Upper lobe of left lung (tissue), 4 donors: ENCODE measurements around the gene EMID1.

Experiments
- EP300 ChIP-seq, 4 donors: sonication (generic); formaldehyde crosslinking; IDR thresholded peaks; one replicate each; pipeline ENCODE4 v1.5.1; 2017; ENCODE audit warnings: antibody characterized with exemption in 4 of 4, control low read depth in 2 of 4
- POLR2A ChIP-seq, 4 donors: fragments of 450-650 bp; IDR thresholded peaks; one replicate each; pipeline ENCODE4 v1.5.1; 2016 to 2017; ENCODE audit warnings: antibody characterized with exemption in 4 of 4, mild to moderate bottlenecking in 2 of 4
- POLR2AphosphoS5 ChIP-seq, 2 donors: sonication (generic); formaldehyde crosslinking; IDR thresholded peaks; one replicate each; pipeline ENCODE4 v1.5.1; 2017; ENCODE audit warnings: antibody characterized with exemption in 2 of 2

DNA sequence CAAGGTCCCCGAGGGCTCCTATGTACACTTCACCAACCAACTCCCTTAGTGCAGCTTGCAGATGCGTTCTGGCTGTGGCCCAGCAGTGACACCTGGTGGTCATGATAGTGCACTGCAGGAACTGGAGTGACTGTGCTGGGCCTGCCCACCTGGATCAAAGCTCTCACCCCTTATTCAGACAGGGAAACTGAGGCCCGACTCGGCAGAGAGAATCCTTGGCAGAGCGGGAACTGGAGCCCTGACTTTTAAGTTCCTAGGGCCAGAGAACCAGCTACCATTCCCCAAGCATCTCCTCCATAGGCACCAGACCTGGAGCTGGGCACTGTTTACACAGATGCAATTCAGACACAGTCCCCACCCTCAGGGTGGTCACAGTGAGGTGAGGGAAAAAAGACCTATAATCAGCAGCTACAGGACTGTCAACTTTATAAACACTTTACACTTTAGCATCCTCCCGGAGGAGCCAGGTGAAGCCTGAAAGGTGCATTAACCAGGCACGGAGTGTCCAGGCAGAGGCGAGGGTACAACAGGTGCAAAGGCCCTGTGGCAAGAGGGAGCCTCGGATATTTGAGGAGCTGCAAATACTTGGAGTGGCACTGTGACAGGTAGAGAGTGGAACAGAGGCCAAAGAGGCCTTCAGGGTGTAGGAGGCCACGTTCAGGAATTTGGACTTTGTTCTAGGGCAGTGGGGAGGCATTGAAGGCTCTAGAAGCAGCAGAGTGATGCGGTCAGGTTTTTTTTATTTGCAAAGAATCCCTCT, 40.1 kb downstream of the EMID1 start:
- TF ChIP-seq POLR2A (IDR thresholded peaks at IDR 0.05) (no peak), EP300 (IDR thresholded peaks at IDR 0.05) (no peak), POLR2AphosphoS5 (IDR thresholded peaks at IDR 0.05) (no peak)
